ENCODE measurements around the gene PHYH.

- TF ChIP-seq CTCF (IDR thresholded peaks at IDR 0.05): no peak
- no peak for TF ChIP-seq POLR2A (IDR thresholded peaks at IDR 0.05)
Measured at GRCh38 chr10:13247784-13248183, 52.1 kb downstream of the PHYH start.

All from transverse colon (tissue), 3 donors.